GM10266 (cell line): ENCODE data around the gene SLC32A1.

Source experiments
- DNase-seq: peaks from one replicate; pipeline ENCODE4 v3.0.0; 2012; ENCODE audit errors: extremely low spot score
- TF ChIP-seq, protein P1 (sequence below): IDR thresholded peaks from 2 replicates; pipeline ENCODE4 v1.5.1; 2012; ENCODE audit warnings: mild to moderate bottlenecking, low read depth; ENCODE audit not compliant: control insufficient read depth, insufficient read depth; ENCODE audit errors: missing control alignments

SLC32A1 gene

DNA sequence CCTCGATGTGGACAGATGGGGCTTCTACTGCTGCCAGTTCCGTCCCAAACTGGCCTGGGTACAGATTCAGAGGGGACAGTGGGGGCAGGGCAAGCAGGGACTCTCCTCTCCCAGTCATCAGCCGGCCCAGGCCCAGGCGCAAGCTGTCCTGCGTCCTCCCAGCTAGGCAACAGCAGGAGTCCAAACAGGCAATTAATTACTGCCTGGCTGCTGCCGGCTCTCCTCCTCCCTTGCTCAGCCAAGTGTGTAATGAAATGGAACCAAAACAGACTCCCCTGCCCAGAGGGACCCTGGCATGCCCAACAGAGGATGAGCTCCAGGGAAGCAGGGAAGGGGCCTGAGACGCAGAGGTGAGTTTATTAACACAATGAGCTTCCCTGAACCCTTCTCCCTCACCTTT, 17.8 kb upstream of the SLC32A1 start:
- DNase-seq: no peak
- TF ChIP-seq, protein P1, sequence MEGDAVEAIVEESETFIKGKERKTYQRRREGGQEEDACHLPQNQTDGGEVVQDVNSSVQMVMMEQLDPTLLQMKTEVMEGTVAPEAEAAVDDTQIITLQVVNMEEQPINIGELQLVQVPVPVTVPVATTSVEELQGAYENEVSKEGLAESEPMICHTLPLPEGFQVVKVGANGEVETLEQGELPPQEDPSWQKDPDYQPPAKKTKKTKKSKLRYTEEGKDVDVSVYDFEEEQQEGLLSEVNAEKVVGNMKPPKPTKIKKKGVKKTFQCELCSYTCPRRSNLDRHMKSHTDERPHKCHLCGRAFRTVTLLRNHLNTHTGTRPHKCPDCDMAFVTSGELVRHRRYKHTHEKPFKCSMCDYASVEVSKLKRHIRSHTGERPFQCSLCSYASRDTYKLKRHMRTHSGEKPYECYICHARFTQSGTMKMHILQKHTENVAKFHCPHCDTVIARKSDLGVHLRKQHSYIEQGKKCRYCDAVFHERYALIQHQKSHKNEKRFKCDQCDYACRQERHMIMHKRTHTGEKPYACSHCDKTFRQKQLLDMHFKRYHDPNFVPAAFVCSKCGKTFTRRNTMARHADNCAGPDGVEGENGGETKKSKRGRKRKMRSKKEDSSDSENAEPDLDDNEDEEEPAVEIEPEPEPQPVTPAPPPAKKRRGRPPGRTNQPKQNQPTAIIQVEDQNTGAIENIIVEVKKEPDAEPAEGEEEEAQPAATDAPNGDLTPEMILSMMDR: no peak

DNA sequence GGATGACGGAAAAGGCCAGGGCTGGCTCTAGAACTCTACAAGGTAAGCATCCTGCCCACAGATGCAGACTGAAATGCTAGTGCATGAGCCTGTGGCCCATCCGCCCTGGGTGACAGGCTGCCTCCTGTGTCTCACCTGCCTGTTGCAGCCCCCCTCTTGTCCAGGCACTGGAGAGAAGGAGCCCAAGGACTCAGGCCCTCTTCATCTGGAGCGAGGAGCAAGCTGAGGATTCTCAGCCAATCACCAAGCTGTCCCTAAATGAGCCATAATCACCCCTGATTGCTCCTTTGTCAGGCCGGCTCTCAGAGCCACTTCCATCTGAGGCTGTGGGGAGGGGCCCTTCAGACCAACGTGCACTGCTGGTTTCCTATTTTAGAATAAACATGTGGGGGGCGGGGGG, 10.0 kb upstream of the SLC32A1 start:
- DNase-seq: no peak
- TF ChIP-seq, protein P1: no peak

GRCh38 chr20:38715646-38716045, 8.6 kb upstream of the SLC32A1 start:
- TF ChIP-seq, protein P1: no peak
- DNase-seq: no peak

- TF ChIP-seq, protein P1: no peak
- DNase-seq: peak; percentile 31
Measured at GRCh38 chr20:38722683-38723016, 1.6 kb upstream of the SLC32A1 start.

GRCh38 chr20:38723017-38723847, 1.1 kb upstream of the SLC32A1 start:
- peak; percentile 34 for DNase-seq
- TF ChIP-seq, protein P1: no peak

- TF ChIP-seq, protein P1: no peak
- DNase-seq: no peak
Measured at GRCh38 chr20:38724626-38725147, 401 bp downstream of the SLC32A1 start.
